Endothelial cell (in vitro differentiated cells): Measurements from ENCODE around the gene PPP1CA. TPM values are rescaled to one million over a fixed set of nuclear protein-coding genes. Genes with fewer than 3 reads are reported as not detected.

Experiments used
- DNase-seq: peaks from one replicate; pipeline ENCODE4 v3.0.0; 2021; ENCODE audit warnings: low spot score
- H3K27ac Mint-ChIP-seq: one replicate; pipeline ENCODE4 v1.8.0; 2021; ENCODE audit warnings: mixed read lengths, inconsistent platforms; ENCODE audit not compliant: unreplicated experiment
- H3K27me3 Mint-ChIP-seq: one replicate; pipeline ENCODE4 v1.8.0; 2021; ENCODE audit warnings: mild to moderate bottlenecking, moderate library complexity, mixed read lengths, inconsistent platforms; ENCODE audit not compliant: unreplicated experiment
- H3K36me3 Mint-ChIP-seq: one replicate; pipeline ENCODE4 v1.8.0; 2021; ENCODE audit warnings: mild to moderate bottlenecking, low read depth, mixed read lengths, inconsistent platforms; ENCODE audit not compliant: unreplicated experiment
- H3K4me1 Mint-ChIP-seq: one replicate; pipeline ENCODE4 v1.8.0; 2021; ENCODE audit warnings: mild to moderate bottlenecking, mixed read lengths, inconsistent platforms; ENCODE audit not compliant: unreplicated experiment
- H3K4me3 Mint-ChIP-seq: one replicate; pipeline ENCODE4 v1.8.0; 2021; ENCODE audit warnings: mild to moderate bottlenecking, mixed read lengths, inconsistent platforms; ENCODE audit not compliant: unreplicated experiment
- H3K9me3 Mint-ChIP-seq: one replicate; pipeline ENCODE4 v1.8.0; 2021; ENCODE audit warnings: mixed read lengths, inconsistent platforms; ENCODE audit not compliant: unreplicated experiment
- CTCF ChIP-seq: fragments of 200-600 bp; sonication (generic); IDR thresholded peaks from one replicate; pipeline ENCODE4 v1.5.0; 2021; ENCODE audit warnings: antibody characterized with exemption; ENCODE audit not compliant: unreplicated experiment
- total RNA-seq: library from RNA; stranded (reverse); fragmentation: NEBNext Ultra II Directional; extraction: Animal tissue kit (Norgen Biotek cat#: 25700); gene quantifications from one replicate; pipeline ENCODE4 v1.2.1, GENCODE V29; 2021; ENCODE audit not compliant: unreplicated experiment

The PPP1CA gene
- total RNA-seq, 1 donor from 2014 or later: 249 TPM

GRCh38 chr11:67376063-67376820, 25.4 kb downstream of the PPP1CA start:
- Mint-ChIP-seq H3K27me3 (peaks cover 21% of the 10 kb centered on the region), H3K4me1 (peaks cover 26% of the 10 kb centered on the region), H3K36me3 (no peaks in the 10 kb centered on the region), H3K4me3 (peak overlapping the region; percentile 37), H3K27ac (no peak overlapping the region), H3K9me3 (no peaks in the 10 kb centered on the region)
- no peak for DNase-seq
- TF ChIP-seq CTCF: no peak

GRCh38 chr11:67375320-67376055, 26.2 kb downstream of the PPP1CA start:
- Mint-ChIP-seq H3K4me1 (peaks cover 34% of the 10 kb centered on the region), H3K4me3 (peak overlapping the region; percentile 37), H3K27me3 (peaks cover 22% of the 10 kb centered on the region), H3K9me3 (no peaks in the 10 kb centered on the region), H3K36me3 (peaks cover 2% of the 10 kb centered on the region), H3K27ac (no peak overlapping the region)
- no peak for TF ChIP-seq CTCF
- DNase-seq: no peak

GRCh38 chr11:67374571-67375281, 26.9 kb downstream of the PPP1CA start:
- no peak for TF ChIP-seq CTCF
- no peak for DNase-seq
- Mint-ChIP-seq H3K27me3 (peaks cover 22% of the 10 kb centered on the region), H3K9me3 (no peaks in the 10 kb centered on the region), H3K4me3 (peak overlapping the region; percentile 97), H3K27ac (peak overlapping the region; percentile 95), H3K4me1 (peaks cover 39% of the 10 kb centered on the region), H3K36me3 (peaks cover 3% of the 10 kb centered on the region)

GRCh38 chr11:67373648-67374570, 27.7 kb downstream of the PPP1CA start:
- peak; percentile 47 for TF ChIP-seq CTCF
- Mint-ChIP-seq H3K9me3 (no peaks in the 10 kb centered on the region), H3K27me3 (peaks cover 22% of the 10 kb centered on the region), H3K27ac (peak overlapping the region; percentile 95), H3K4me1 (peaks cover 40% of the 10 kb centered on the region), H3K36me3 (peaks cover 9% of the 10 kb centered on the region), H3K4me3 (peak overlapping the region; percentile 97)
- DNase-seq: peak; percentile 85
